ENCODE measurements around the gene GALNT5.

GALNT5 gene

GRCh38 chr2:157259960-157260359 is 2.5 kb downstream of the GALNT5 start:
- no peak for TF ChIP-seq CTCF (IDR thresholded peaks at IDR 0.05; ENCODE audit: insufficient read depth, missing control alignments)
- DNase-seq (ENCODE audit: insufficient read length, low spot score) (no peak), FAIRE-seq (no peak)

- FAIRE-seq (no peak), DNase-seq (ENCODE audit: insufficient read length, low spot score) (no peak)
- no peak for TF ChIP-seq CTCF (IDR thresholded peaks at IDR 0.05; ENCODE audit: insufficient read depth, missing control alignments)
Observed at GRCh38 chr2:157260533-157261198, 3.2 kb downstream of the GALNT5 start.

- FAIRE-seq, result no peak
- TF ChIP-seq CTCF (IDR thresholded peaks at IDR 0.05; ENCODE audit: insufficient read depth, missing control alignments), result no peak
- DNase-seq (ENCODE audit: insufficient read length, low spot score), result no peak
Observed at GRCh38 chr2:157261199-157261782, 3.8 kb downstream of the GALNT5 start.

- no peak for FAIRE-seq
- DNase-seq (ENCODE audit: insufficient read length, low spot score), result no peak
- no peak for TF ChIP-seq CTCF (IDR thresholded peaks at IDR 0.05; ENCODE audit: insufficient read depth, missing control alignments)
Observed at GRCh38 chr2:157262248-157262647, 4.7 kb downstream of the GALNT5 start.

GRCh38 chr2:157264099-157264498 is 6.6 kb downstream of the GALNT5 start:
- TF ChIP-seq CTCF (IDR thresholded peaks at IDR 0.05; ENCODE audit: insufficient read depth, missing control alignments), result no peak
- FAIRE-seq (no peak), DNase-seq (ENCODE audit: insufficient read length, low spot score) (no peak)

GRCh38 chr2:157265825-157266224 is 8.3 kb downstream of the GALNT5 start:
- no peak for TF ChIP-seq CTCF (IDR thresholded peaks at IDR 0.05; ENCODE audit: insufficient read depth, missing control alignments)

GRCh38 chr2:157267476-157267875 is 10.0 kb downstream of the GALNT5 start:
- FAIRE-seq (no peak), DNase-seq (ENCODE audit: insufficient read length, low spot score) (no peak)
- TF ChIP-seq CTCF (IDR thresholded peaks at IDR 0.05; ENCODE audit: insufficient read depth, missing control alignments), result no peak

More at GRCh38 chr2:157265825-157266224, 8.3 kb downstream of the GALNT5 start:
- DNase-seq (ENCODE audit: insufficient read length, low spot score) (no peak), FAIRE-seq (no peak)
